ENCODE results near the gene HSPA12B. TPM values are rescaled to one million over a fixed set of nuclear protein-coding genes. Genes with fewer than 3 reads are reported as not detected.

Gene HSPA12B
- total and polyA plus RNA-seq, 2 of the 8 experiments (the other 6 are each of a cell fraction or from before 2014, with no cell fraction given) = 2.2 to 4.3 TPM

GRCh38 chr20:3749689-3750531, 17.4 kb downstream of the HSPA12B start (continued):
- TF ChIP-seq CEBPB (IDR thresholded peaks at IDR 0.05; ENCODE audit: low read depth, low read length) (no peak), E2F6 (IDR thresholded peaks at IDR 0.05) (peak; percentile 63; the same call in 1 of the 2 replicates), KDM5A (IDR thresholded peaks at IDR 0.05; ENCODE audit: low read length) (no peak), ATF3 (IDR thresholded peaks at IDR 0.05; ENCODE audit: insufficient read depth, low read depth, low read length) (no peak), BACH1 (IDR thresholded peaks at IDR 0.05; ENCODE audit: low read length) (no peak), TCF12 (IDR thresholded peaks at IDR 0.05; ENCODE audit: low read depth, low read length) (0 out of 2 replicates have a peak, but pooled peaks have one; percentile 2), EP300 (IDR thresholded peaks at IDR 0.05; ENCODE audit: borderline replicate concordance in 1 of 2, low read depth in 2 of 2, low read length in 2 of 2) (no peak), CHD2 (IDR thresholded peaks at IDR 0.05; ENCODE audit: low read length) (no peak), YY1 (IDR thresholded peaks at IDR 0.05; ENCODE audit: low read depth, low read length) (peak; percentile 69; the same call in 1 of the 2 replicates), CHD1 (IDR thresholded peaks at IDR 0.05; ENCODE audit: low read depth, low read length) (no peak), POLR2A (IDR thresholded peaks at IDR 0.05; ENCODE audit: control extremely low read depth in 1 of 2, low read depth in 2 of 2, low read length in 2 of 2) (peak in 1 of 2 experiments; percentile 17; a peak in 1 of 3 replicates), PHF8 (conservative IDR thresholded peaks at IDR 0.05; ENCODE audit: low read depth, low read length) (no peak), BRCA1 (IDR thresholded peaks at IDR 0.05; ENCODE audit: low read depth, low read length) (no peak), SUZ12 (IDR thresholded peaks at IDR 0.05; ENCODE audit: low read length) (no peak), NANOG (IDR thresholded peaks at IDR 0.05; ENCODE audit: insufficient read depth, low read depth, low read length, poor library complexity, severe bottlenecking) (no peak), SP1 (IDR thresholded peaks at IDR 0.05; ENCODE audit: low read depth, low read length) (no peak), NRF1 (IDR thresholded peaks at IDR 0.05; ENCODE audit: low read depth, low read length) (no peak), JUND (IDR thresholded peaks at IDR 0.05; ENCODE audit: low read length) (no peak), GTF2F1 (IDR thresholded peaks at IDR 0.05; ENCODE audit: borderline replicate concordance, low read depth, low read length) (no peak), RXRA (IDR thresholded peaks at IDR 0.05; ENCODE audit: insufficient read depth, low read depth, low read length) (no peak), POLR2AphosphoS5 (IDR thresholded peaks at IDR 0.05; ENCODE audit: low read depth, low read length) (no peak; the same call in 1 of the 2 replicates), SIRT6 (IDR thresholded peaks at IDR 0.05; ENCODE audit: low read length) (no peak), KDM4A (IDR thresholded peaks at IDR 0.05; ENCODE audit: low read depth, low read length, severe bottlenecking) (peak; percentile 86), HDAC2 (IDR thresholded peaks at IDR 0.05; ENCODE audit: borderline replicate concordance in 1 of 2, low read depth in 2 of 2, low read length in 2 of 2) (0 out of 4 replicates have a peak, but pooled peaks of 1 of the 2 experiments have one; percentile 57)

All from H1 (cell line).